ENCODE data around the gene TTC23L. TPM values are rescaled to one million over a fixed set of nuclear protein-coding genes. Genes with fewer than 3 reads are reported as not detected.

Gene TTC23L
- total and polyA plus RNA-seq, 2 of the 8 experiments (the other 6 are each of a cell fraction or from before 2014, with no cell fraction given): 1.1 to 2.4 TPM

GRCh38 chr5:34918025-34918424, 79.1 kb downstream of the TTC23L start (continued):
- TF ChIP-seq CHD7 (IDR thresholded peaks at IDR 0.05; ENCODE audit: insufficient replicate concordance, low read length) (no peak), MAX (IDR thresholded peaks at IDR 0.05) (no peak), TBP (IDR thresholded peaks at IDR 0.05; ENCODE audit: low read depth, low read length) (no peak), CBX8 (IDR thresholded peaks at IDR 0.05; ENCODE audit: borderline replicate concordance, low read depth, low read length) (no peak), HDAC2 (IDR thresholded peaks at IDR 0.05; ENCODE audit: borderline replicate concordance in 1 of 2, low read depth in 2 of 2, low read length in 2 of 2) (no peak), CTCF (IDR thresholded peaks at IDR 0.05; ENCODE audit: control extremely low read depth in 1 of 3, insufficient read depth in 1 of 3, low read depth in 1 of 3, low read length in 3 of 3) (no peak), POU5F1 (IDR thresholded peaks at IDR 0.05; ENCODE audit: low read depth, low read length) (no peak), RFX5 (IDR thresholded peaks at IDR 0.05; ENCODE audit: borderline replicate concordance, low read depth, low read length) (no peak)

All from H1 (cell line).